NCI-H82 treated with DMSO at 0.1 percent for 48 hours (cell line): ENCODE results near the gene EXOC6B.

Experiments
- DNase-seq: peaks from one replicate; lab custom pipeline; 2025; ENCODE audit not compliant: unreplicated experiment; lab: John Stamatoyannopoulos, UW

EXOC6B gene

DNA sequence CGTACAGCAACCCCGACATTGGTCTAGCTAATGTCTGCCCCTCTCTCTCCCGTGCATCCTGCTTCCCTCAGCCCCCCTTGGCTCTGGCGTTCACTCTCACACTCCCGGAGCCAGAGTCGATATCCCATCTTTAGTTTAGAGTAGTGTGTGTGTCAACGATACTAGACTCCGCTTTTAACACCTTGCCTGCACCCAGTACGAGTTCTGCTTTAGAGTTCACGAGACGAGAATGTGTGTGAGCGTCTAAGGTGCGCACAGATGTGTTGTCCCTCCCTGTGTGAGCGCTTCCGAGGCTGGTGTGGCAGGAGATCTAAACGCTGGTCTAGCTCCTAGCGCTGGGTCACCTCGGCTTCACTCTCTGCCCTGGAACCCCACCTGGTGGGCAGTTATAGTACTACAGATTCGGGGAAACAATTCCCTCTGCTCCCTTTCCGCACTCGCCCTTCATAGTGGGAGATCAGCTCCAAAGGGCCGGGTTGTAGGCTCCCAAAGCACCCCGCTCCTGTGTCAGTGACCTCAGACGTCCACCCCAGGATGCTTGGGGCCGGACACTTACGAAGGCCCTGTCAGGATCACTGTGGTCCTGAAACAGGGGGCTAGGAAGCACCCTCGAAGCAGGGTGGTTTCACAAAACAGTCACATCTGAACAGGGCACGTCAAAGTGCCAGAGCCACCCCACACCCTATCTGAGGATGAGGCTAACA lies 675.5 kb downstream of the EXOC6B start:
- peak; percentile 49 for DNase-seq

DNA sequence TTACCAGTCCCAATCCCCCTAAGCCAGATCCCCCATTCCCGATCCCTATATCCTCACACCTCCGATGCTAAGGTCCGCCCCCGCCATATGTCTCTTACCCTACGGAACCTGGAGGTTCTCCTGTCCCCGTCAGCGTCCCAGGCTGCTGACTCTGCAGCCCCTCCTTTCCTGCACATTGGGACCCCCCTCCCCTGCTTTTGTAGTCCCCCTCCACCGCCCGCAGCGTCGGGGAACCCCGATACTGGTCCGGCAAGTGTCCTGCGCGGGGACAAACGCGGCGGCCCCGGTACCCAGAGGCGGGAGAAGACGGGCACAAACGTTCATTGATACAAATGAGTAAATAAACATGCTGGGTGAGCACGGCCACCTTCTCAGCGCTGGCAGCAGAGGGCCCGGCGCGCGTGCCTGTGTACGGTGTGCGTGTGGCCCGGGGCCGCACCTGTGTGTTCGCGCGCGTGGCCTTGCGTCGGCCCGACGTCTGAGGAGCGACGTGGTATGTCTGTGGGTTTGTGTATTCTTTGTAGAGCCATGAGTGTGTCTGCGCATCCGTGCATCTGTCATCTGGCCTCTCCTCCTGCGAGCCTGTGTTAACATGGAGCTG lies 676.2 kb downstream of the EXOC6B start:
- no peak for DNase-seq

DNA sequence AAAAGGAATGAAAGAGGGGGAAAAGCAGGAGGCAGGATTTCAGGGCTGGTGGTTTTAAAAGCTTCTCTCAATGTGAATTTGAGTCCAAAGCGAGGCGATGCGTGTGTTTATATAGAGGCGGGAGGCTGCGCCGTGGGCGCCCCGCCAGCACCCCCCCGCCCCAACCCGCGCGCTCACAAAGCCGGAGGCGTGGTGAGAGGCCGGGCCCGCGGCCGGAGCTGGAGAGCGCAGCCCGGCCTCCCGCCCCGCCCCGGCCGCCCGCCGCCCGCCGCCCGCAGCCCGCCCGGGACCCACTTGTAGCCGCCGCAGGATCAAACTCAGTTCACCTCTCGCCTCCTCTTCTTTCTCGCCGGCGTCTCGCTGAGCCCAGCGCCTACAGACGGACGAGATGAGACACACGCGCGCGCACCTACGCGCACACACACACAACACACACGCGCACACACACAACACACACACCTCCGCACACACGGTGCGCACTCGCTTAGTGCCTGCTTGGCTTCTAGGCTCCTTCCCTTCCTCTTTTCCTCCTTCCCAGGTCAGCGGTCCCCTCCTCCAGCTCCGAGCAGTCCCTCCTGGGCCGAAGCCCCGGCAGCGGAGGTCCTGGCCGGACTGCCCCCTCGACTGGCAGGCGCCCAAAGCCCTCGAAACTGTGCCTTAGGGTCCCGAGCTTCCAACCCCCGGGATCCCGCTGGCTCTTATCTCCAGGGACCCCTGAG lies 676.8 kb downstream of the EXOC6B start:
- no peak for DNase-seq

DNA sequence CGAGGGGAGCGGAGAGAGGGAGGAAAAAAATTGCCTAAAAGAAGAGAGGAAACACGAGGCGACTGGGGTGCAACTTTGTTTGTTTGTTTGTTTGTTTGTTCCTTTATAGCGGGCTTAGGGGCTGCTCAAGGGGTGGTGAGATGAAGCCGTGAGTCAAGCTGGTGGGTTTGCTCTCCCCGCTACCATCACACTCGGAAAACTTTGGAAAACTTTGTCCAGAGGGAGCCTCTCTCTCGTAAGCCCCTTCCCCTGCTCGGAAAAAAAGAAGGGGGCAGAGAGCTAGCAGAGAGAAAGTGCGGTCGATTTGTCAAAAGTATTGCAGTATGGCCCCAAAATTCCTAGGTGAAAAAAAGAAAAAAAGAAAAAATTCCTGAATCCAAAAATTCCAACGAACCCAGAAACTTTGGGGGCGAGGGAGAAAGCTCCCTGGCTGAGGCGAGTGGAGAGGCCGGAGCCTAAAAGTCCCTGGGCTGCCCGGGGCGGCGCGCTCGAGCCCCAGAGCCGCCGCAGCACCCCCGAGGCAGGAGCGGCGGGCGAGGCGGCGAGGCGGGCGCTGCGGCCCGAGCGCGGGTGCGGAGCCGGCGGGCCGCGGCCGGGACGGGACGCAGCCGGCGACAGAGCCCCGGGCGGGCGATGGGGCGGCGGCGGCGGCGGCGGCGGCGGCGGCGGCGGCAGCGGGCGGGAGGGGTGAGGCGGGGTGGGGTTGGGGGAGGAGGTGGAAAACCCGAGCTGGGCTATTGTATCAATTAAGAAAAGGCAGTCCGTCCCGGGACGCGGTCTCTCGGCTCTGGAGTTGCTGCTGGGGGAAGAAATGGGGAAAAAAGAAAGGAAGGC lies 677.6 kb downstream of the EXOC6B start:
- no peak for DNase-seq

DNA sequence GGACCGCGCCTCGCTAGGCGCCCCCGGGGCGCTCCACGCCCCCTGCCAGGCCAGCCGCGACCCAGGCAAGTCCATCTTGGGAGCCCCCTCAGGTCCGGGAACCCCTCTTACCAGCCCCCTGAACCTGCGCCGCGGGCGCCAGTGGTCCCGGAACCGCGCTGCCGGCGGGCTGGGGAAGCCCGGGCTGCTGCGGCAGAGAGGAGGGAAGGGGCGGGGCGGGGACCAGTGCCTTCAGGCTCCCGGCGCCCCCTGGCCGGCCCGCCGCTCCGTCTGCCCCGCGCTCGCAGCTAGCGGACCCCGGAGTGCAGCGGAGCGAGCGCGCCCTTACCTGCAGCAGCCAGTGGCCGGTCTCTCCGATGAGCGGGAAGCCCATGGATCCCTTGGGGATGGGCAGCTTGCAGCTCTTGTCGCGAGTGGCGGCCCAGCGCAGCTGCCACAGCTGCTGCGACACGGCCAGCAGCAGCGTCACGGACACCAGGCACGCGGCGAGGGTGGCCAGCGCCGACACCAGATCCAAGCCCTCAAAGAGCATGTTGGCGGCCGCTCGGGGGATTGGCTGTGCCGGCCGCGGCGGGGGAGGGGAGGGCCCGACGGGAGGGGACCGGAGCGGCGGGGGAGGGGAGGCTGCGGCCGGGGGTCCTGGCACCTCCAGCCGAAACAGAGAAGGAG lies 678.4 kb downstream of the EXOC6B start, which contains the start of gene CYP26B1:
Gene CYP26B1 (minus strand): TSS at position 560 of the 669 bp plus-strand sequence. CDS start 28 bp downstream, at position 532.
- DNase-seq: no peak

DNA sequence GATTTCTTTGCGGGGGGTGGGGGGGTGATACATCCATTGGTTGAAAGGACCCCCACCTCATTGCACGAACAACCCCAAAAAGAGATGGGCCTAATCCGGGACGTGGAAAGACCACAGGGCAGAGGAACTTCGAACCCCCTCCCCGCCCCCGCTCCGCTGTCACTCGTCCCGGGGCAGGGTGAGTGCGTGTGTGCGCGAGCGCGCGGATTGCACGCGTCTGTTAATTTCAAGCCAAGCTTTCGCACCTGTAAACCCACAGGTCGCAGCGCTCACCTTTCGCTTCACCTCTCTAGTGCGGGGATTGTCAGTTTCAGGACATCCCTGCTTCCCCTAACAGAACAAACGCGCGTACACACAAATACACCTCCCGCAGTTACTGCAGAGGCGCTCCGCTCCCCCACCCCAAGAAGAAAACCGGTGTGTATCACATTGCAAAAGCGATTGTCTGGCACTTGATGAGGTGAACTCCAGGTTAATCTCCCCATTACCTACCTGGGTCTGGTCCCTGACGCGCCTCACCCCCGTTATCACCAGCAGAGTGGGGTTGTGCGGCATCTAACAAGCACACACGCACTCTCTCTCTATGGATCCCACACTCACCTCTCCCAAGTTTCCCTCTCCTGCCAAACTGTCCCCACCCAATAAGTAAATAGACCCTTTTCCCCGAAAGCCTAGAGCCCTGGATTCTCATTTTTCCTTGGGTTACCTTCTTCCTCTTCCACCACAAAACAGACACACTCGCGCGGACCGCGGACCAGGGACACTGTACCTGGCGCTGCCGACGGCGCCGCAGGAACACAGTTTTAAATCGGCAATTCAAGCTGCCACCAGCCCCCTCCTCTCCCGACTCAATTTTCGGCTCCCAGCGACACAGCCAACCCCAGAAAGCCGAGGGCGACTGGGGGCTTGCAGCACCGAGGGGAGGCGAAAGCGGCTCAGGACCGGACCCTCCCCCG lies 679.2 kb downstream of the EXOC6B start:
- DNase-seq: no peak

DNA sequence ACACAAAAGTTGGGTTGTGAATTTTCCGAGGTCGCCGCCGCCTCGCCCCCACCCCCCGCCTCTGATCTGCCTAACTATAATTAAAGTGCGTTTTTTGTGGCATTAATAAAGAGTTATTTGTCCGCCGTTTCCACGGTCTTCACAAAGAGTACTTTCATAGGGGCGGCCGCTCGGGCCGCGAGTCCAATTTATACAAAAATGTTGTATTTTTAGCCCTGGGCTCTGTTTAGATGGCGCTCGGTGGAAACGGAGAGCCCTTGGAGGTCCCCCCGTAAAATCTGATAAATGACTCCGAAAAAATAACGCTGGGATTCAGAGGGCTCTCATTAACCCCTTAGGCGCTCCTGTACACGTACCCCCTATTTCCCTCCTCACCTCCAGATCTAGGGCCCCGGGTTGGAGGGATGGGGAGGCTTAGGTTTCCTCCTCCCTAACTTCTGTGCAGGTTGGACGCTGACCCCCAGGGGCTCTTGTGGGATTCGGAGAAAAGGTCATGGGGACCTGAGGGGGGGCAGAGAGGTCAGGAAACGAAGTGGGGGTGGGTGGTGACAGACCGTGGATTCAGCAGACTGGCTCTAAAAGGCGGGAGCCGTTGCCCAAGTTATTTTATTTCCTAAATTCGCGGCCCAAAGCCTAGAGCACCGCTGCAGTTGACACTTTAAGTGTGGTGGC lies 680.0 kb downstream of the EXOC6B start:
- no peak for DNase-seq

DNA sequence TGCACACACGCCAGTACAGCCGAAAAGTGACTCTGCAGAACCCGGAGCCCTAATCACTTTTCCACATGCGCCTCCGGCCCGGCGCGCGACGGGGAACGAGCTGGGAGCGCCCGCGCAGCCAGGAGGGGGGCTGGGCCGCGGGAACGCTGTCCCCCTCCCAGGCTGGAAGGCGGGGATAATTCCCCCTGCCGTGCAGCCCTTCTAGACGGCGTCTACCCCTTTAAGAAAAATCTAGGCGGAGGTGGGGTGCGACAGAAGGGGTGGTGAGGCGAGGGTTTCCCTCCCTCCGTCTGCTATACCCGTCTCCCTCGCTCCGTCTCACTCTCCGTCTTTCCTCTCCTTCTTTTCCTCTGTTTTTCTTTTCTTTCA lies 680.6 kb downstream of the EXOC6B start:
- no peak for DNase-seq

DNA sequence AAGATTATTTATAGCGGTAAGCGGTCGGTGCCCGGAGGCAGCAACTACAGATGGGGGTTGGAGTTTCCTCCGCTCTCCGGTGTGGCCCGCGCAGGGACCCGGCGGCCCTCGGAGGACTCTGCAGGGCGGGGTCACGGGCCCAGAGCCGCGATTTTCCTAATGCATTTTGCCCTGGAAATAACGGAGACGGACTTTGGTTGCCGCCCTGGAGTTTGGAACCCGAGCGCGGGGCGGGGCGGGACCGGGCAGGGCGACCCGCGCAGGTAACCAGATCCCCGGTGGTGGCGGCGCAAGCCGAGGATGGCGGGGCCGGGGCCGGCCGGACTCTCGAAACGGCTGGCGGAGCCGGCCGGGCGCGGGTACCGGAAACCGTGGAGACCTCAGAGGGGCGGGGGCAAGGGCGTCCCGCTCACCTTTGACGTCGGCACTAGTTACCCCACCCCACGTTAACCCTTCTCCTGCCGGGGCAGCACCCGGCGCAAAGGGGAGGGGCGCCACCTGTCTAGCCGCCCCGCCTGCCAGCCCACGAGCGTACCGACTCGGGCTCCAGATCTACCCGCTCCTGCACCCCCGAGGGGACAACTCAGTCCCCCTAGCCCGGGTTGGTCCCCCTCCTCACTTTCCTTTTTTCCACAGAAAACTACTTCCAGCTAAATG lies 681.1 kb downstream of the EXOC6B start:
- no peak for DNase-seq

DNA sequence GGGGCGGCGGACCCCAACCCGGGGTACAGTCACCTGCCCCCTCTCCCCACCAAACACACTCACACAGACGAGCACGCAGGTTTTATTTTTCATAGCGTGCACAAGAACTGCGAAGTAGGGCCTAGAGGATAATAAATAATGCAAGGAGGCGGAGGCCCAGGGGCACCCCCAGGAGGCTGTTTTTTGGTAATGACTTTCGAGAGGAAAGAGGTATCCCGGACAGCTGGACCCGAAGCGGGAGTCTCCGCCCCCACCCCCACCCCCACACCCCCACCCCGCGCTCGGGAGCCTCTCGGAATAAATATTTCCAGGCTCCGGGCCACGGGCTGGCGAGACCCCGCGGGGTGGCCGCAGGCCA lies 681.6 kb downstream of the EXOC6B start:
- DNase-seq: no peak

DNA sequence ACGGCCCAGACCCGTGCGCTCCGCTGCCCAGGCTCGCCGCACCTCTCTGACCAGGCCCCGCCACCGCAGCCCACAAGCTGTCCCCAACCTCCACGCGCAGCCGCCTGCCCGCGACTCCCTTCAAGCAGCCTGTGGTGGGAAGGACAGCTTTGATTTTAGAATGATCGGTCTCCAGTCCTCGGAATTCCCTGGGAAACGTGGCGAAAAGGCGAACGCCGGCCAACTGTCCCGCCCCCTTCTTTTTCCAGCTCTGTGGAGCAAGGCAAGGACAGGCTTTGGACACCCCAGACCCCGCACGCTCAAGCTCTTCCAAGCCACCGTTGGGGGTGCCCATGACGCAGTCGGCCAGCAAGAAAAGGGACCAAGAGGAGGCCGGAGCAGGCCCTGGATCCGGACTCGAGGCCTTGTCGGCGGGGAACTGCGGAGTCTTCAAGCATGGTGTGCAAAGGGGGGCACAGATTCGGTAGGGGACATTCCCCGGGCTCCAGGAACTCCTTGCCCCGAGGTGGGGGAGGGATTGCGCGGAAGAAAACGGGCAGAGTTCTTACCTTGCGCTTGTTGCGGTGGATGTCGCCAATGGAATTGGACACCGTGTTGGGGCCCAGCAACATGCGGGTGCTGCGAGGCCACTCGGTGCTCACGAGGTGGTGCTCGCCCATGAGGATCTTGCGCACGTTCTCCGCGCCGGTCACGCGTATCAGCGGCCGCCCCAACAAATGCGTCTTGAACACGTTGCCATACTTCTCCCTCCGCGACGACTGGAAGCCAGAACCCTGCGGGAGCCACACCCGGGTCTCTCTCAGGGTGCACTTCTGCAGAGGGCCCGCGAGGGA lies 682.2 kb downstream of the EXOC6B start:
- no peak for DNase-seq

DNA sequence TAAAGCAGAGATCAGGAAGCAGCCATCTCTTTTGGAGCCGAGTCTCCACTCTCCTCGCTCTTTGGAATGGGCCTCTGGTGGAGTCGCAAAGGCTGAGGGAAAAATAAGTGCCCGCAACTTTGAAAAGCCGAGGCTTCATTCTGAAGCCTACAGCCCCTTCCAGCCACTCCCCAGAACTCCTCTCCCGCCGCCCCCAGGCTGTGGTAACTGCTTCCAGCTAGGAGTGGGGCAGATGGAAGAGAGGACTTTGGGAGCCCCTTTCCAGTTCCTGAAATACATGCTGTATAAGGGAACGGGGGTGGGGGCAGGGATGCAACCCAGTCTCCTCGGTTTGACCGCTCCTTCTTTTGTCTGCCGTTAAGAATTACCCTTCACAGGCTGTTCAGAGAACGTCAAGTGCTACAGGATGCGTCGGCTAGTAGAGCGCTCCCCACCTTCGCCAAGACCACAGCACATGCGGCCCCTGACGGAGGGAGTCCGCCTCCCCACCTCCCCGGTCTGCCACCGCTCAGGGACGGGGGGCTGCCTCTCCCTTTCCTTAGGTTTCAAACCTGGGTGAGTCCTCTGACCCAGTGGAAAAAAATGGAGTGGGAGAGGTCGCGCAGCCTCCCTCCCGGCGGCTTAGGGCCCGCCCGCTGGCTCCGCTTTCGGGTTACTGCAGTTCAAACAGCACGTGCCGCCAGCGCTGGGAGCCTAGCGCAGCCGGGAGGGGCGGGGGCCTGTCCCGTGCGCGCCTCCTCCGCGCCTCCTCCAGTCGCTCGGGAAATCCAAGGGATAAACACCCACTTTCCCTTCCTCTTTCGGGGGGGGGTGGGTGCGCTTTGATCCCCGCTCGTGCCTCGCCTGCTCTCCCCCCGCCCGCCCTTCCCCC lies 683.0 kb downstream of the EXOC6B start:
- no peak for DNase-seq

DNA sequence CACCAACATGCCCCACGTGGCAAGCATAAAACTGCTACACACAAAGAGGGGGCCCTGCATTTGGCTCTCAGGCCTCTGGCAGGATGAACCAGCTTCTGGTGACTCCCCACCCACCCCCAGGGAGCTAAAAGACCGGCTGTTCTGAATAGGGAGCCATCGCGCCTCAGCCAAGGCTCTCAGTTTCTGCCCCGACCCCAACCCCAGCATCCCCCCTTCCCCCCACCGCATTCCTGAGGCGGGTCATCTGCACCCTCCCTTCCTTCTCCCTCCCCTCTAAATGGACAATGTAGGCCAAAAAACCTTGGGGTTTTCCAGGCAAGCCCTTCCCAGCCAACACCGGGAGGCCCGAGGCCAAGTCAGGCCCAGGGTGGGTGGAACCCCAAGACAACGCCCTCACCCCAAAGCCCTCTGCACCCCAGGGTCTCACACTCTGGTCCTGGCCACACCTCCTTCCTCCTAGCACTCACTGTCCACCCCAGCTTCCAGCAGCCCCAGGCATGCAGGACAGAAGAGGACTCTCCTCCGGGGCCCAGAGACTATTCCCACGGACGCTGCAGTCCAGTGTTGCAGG lies 683.9 kb downstream of the EXOC6B start:
- DNase-seq: no peak

DNA sequence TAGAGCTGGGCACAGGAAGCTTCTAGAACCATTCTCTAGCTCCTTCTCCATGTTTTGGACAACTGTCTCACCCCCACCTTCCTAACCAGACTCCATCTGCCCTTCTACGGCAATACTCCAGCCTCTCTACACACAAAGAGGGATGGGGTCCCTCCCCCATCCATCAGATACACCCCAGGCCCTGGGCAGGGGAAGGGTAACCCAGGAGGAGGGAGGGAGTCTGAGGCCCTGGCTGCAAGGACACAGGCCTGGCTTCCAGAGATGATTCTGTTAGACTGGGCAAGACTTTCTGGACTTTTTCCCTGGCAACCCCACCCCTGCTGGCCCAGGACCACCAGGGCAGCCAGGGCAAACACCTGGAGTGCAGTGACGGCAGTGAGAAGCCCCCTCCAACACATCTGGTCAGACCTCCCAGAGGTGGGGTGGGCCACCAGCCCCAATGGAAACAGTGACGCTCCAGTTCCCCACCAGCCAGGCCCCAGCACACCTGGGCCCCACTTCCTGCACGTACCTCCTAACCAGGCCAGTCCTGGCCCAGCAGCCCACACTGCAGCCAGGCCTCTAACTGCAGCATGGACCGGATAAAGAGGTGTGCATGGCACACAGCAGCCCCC lies 684.7 kb downstream of the EXOC6B start:
- DNase-seq: no peak

DNA sequence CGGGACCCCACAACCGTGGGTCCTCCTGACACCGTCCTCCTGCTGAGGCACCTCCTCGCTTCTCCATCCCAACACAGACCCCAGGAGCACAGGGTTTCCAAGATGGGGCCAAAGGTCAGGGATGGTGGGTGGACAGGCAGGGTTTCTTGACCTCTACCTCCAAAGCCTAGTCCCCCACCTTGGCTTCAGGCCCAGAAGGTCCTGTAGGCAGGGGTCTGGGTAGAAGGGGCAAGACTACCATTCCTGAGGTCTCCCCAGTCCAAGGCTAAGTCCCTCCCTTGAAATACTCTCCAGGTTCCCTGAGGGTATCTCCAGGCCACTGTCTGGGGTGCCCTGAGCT lies 685.2 kb downstream of the EXOC6B start:
- no peak for DNase-seq

DNA sequence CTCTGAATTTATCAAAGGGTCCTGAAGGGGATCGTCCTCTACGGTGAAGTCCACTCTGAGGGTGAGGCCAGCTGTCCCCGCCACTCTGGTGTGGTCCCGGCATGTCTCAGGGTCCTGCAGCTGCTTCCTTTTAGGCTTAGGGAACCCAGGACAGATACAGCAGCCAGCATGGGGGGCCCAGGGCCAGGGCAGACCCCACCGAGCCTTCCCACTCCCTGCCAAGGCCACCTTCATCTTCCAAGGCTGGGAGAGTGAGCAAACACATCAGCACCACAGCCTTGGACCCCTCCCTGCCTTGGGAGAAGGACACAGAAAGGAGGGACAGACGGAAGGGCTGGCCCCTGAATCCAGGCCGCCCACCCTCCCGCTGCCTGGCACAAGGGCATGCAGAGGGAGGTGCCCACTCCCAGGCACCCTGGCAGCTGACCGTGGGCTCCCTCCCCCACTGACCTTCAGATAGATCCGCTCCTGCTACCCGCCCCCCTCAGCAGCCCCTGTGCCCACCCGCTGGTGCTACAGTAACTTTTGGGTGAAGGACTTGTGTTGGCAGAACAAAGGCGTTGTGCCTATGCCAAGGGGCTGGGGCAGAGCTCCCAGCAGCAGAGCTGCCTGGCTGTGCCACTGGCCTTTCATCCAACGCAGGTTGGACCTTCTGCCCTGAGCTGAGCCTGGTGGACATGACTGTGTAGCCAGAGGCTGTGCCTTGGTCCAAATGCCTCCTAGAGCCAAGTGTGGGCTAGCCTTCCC lies 685.8 kb downstream of the EXOC6B start:
- DNase-seq: no peak
